AG04450 (cell line): Measurements from ENCODE around the gene SNRPB2. TPM values are rescaled to one million over a fixed set of nuclear protein-coding genes. Genes with fewer than 3 reads are reported as not detected.

Experiments
- CTCF ChIA-PET: fragments of 300-600, 350-600 bp; formaldehyde crosslinking; extraction: SDS; loops from one replicate; lab custom pipeline; 2022; ENCODE audit warnings: antibody characterized with exemption, inconsistent platforms; lab: Charles Lee
- POLR2A ChIA-PET: fragments of 350-600 bp; formaldehyde crosslinking; extraction: SDS; loops from one replicate; lab custom pipeline; 2021; ENCODE audit warnings: antibody characterized with exemption, inconsistent platforms; lab: Yijun Ruan, JAX
- DNase-seq: peaks from one replicate; pipeline ENCODE4 v3.0.0-alpha.2; 2011; ENCODE audit warnings: low read depth, low spot score
- H3K27ac ChIP-seq: one replicate; pipeline ENCODE4 v1.5.1; 2012; ENCODE audit warnings: low read depth, low read length, control low read depth
- H3K27me3 ChIP-seq: one replicate; pipeline ENCODE4 v1.6.0; 2012; ENCODE audit warnings: low read length; ENCODE audit not compliant: control insufficient read depth, insufficient read depth
- H3K4me3 ChIP-seq: 2 replicates; pipeline ENCODE4 v1.5.1; 2011; ENCODE audit warnings: mild to moderate bottlenecking, low read depth, low read length, control low read depth
- H3K9me3 ChIP-seq: 2 replicates; pipeline ENCODE4 v1.5.1; 2012; ENCODE audit warnings: low read length; ENCODE audit not compliant: control insufficient read depth, insufficient read depth
- polyA minus RNA-seq: library from RNA; depleted of rRNA, polyadenylated mRNA; stranded (reverse); fragments of >200 nt; gene quantifications from 2 replicates; pipeline ENCODE4 v1.2.3, GENCODE V29; 2011; rRNA and poly(A)+ RNA removed
- polyA plus RNA-seq: library from polyadenylated mRNA; depleted of rRNA; stranded (reverse); fragments of >200 nt; gene quantifications from 2 replicates; pipeline ENCODE4 v1.2.3, GENCODE V29; 2011; rRNA removed
- TF ChIP-seq, protein P1 (sequence below): IDR thresholded peaks from 2 replicates; pipeline ENCODE4 v1.5.1; 2011; ENCODE audit warnings: low read depth, low read length, control low read depth, inconsistent platforms

The SNRPB2 gene
- polyA plus RNA-seq: 88.6 and 123 TPM in 2 replicates
- 16.9 and 30.3 TPM in 2 replicates for polyA minus RNA-seq

DNA sequence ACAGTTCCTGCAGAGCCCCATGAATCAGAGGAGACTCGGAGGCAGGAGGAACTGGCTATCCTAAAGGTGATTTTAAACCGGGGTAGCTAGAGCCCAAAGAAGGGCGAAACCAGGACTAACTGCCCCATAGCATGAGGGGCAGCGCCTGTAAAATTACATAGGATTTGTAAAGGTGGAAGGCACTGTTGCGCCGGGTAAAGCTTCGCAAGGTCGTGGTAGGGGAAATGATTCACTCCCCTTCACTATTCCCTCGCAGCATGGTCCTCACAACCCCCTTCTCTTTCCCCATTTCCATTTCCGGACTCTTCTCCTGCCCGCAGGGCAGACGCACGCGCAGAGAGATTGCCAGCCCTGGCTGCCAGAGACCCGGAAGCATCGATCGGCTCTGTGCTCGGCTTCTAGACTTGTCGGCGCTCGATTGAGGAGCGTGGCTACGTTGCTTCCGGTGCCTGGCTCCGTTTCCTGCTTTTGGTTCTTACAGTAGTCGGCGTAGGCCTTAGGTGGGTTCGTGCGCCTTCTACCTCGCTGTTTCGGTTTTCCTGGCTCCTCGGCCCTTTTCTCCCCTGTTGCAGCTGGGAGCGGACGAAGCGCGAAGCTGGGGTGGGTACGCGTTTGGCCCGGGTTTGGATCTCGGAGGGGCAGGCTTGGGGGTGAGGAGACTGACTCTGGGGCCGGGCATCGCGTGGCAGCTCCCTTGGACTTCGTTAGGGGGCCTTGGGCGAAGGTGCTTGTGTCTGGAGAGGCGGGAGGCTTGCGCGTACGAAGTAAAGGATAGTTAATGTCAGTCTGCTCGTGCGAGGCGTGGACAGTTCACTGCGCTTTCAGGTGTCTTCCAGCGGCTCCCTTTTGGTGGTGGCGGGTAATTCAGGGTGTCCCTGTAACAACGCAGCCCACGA, at the start of gene SNRPB2:
TSS of gene SNRPB2 (plus strand) at position 462 of the 896 bp plus-strand sequence. CDS start 1,677 bp downstream, outside the sequence.
- CTCF ChIA-PET: interaction anchor here (1.2 to 1.3 kb wide), 2 partner anchors 31 to 254 kb away, joined by 3 read pairs; no protein-coding TSS in a partner anchor
- Histone ChIP-seq H3K4me3 (peak within 1 kb of the TSS; percentile 94), H3K27ac (peak within 1 kb of the TSS; percentile 82), H3K9me3 (no peaks in the 10 kb centered on the region; the same call in none of the 2 replicates), H3K27me3 (no peaks in the 10 kb centered on the region)
- TF ChIP-seq, protein P1, sequence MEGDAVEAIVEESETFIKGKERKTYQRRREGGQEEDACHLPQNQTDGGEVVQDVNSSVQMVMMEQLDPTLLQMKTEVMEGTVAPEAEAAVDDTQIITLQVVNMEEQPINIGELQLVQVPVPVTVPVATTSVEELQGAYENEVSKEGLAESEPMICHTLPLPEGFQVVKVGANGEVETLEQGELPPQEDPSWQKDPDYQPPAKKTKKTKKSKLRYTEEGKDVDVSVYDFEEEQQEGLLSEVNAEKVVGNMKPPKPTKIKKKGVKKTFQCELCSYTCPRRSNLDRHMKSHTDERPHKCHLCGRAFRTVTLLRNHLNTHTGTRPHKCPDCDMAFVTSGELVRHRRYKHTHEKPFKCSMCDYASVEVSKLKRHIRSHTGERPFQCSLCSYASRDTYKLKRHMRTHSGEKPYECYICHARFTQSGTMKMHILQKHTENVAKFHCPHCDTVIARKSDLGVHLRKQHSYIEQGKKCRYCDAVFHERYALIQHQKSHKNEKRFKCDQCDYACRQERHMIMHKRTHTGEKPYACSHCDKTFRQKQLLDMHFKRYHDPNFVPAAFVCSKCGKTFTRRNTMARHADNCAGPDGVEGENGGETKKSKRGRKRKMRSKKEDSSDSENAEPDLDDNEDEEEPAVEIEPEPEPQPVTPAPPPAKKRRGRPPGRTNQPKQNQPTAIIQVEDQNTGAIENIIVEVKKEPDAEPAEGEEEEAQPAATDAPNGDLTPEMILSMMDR: no peak
- DNase-seq: peak; percentile 88
- POLR2A ChIA-PET: no interaction called here

DNA sequence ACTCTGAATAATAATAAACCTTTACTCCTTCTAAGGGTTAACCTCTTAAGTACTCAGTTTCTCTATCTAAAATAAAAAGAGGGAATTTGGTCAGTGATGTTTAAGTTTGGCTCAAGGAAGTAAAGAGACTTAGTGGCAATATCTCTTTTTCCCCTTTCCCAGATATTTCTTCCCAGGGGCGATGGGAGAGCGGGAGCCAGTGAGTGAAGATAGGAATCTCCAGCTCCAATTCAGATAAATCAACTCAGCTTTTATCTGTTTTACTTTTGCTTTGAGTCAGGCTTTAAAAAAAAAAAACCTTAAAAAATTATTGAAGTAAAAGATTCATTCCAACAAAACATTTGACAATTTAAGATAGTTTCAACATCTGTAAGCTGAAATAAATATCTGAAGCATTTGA, 45.4 kb upstream of the SNRPB2 start:
- DNase-seq: no peak
- no peak overlapping the region for H3K4me3 ChIP-seq
- TF ChIP-seq, protein P1: no peak
- no peak overlapping the region for H3K27ac ChIP-seq
- POLR2A ChIA-PET: no interaction called here
- no peaks in the 10 kb centered on the region for H3K9me3 ChIP-seq
- peaks cover 3% of the 10 kb centered on the region for H3K27me3 ChIP-seq
- CTCF ChIA-PET: no interaction called here

DNA sequence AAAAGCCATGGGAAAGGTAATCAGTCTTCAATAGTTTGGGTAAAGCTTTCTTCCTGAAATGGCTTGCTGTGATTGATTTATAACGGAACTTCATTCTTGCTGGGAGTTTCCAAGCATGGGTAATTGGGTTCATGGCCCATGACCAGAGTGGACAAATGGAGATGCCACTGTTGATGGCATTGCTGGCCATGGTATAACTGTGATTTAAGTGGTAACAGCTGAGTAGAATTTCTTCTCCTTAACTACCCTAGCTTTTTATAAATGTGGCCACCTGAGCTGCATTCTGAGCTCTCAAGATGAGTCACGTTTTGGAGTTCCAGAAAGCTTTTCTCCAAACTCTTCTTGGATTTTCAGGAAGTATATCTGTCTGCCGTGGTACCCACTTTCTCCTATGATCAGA, 39.9 kb upstream of the SNRPB2 start:
- H3K4me3 ChIP-seq: no peak overlapping the region
- CTCF ChIA-PET: no interaction called here
- no peak overlapping the region for H3K27ac ChIP-seq
- TF ChIP-seq, protein P1: no peak
- H3K27me3 ChIP-seq: no peaks in the 10 kb centered on the region
- POLR2A ChIA-PET: no interaction called here
- DNase-seq: no peak
- no peaks in the 10 kb centered on the region for H3K9me3 ChIP-seq

DNA sequence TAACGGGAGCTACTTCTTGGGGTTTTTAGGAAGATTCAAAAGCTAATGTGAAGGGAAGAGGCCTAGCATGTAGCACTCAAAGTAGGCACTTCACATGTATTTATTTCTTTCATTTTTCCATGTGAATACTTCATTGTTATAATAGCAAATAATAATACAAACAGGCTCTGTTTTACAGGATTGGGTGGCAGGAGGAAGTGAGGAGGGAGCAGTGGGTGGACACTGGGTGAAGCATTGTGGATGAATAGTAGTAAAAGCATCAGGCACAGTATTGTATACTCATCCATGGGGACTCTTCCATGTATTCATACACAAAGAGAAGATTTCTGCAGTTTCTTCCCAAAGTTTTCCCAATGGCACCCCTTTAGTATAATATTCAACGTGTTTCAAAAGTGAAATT, 38.4 kb upstream of the SNRPB2 start:
- no peak overlapping the region for H3K4me3 ChIP-seq
- no peak for DNase-seq
- TF ChIP-seq, protein P1: no peak
- no peaks in the 10 kb centered on the region for H3K27me3 ChIP-seq
- H3K27ac ChIP-seq: no peak overlapping the region
- H3K9me3 ChIP-seq: no peaks in the 10 kb centered on the region
- CTCF ChIA-PET: no interaction called here
- POLR2A ChIA-PET: no interaction called here

DNA sequence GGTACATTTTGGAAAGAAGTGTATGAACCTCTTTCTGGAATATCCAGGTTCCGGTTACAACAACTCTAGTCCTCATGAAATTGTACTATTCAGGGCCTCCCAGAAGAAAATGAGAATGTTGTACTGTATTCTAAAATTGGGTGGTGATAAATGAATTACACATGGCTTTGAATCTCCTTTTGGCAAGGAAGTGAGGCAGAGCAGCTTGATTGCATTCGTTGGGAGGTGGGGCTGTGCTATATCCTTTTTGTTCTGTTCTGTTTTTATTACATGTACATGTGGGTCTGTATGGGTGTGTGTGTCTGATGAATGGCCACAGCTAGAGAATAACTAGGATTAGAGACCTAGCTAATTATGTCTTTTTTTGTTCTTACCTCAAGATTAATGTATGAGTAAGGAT, 37.8 kb upstream of the SNRPB2 start:
- Histone ChIP-seq H3K9me3 (no peaks in the 10 kb centered on the region), H3K4me3 (no peak overlapping the region), H3K27ac (no peak overlapping the region), H3K27me3 (no peaks in the 10 kb centered on the region)
- ChIA-PET CTCF (no interaction called here), POLR2A (no interaction called here)
- no peak for DNase-seq
- TF ChIP-seq, protein P1: no peak
